D721Med (cell line): ENCODE results near the gene PALM2AKAP2.

Experiments
- DNase-seq: peaks from one replicate; pipeline ENCODE4 v3.0.0; 2011; ENCODE audit warnings: low spot score; ENCODE audit not compliant: insufficient read length
- FAIRE-seq: peaks from 2 replicates; lab custom pipeline; 2011; peaks lifted over from hg19 to GRCh38; lab: Jason Lieb, UNC
- TF ChIP-seq, protein P1 (sequence below): IDR thresholded peaks from 2 replicates; pipeline ENCODE4 v1.5.1; 2012; ENCODE audit warnings: mild to moderate bottlenecking, control low read depth; ENCODE audit not compliant: insufficient read depth; ENCODE audit errors: missing control alignments

PALM2AKAP2 gene

DNA sequence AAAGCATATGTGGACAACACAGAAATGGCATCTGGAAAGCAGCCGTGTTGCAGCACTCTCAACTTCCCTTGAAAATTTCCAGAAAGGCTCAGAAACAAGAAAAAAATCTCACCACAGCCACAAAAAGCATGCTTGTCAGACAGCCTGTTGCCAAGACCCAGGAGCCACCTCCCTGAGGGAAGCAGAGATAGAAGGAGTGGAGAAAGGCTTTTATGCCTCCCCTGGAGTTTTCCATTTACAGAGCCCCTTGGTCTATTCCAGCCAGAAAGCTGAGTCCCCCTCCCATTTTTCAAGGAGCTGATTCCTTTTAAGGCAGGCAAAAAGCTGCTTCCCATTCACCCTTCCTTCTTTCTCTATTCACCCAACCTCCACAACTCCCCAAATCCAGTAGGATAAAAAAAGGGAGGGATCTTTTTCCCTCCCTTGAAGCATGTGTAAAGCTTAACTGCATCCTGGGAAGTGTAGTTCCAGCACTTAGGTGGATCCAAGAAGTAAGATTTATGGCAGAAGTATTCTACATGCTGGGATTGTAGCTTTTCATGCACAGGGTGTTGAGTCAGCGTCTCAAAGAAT, 37.1 kb upstream of the PALM2AKAP2 start:
- no peak for FAIRE-seq
- TF ChIP-seq, protein P1, sequence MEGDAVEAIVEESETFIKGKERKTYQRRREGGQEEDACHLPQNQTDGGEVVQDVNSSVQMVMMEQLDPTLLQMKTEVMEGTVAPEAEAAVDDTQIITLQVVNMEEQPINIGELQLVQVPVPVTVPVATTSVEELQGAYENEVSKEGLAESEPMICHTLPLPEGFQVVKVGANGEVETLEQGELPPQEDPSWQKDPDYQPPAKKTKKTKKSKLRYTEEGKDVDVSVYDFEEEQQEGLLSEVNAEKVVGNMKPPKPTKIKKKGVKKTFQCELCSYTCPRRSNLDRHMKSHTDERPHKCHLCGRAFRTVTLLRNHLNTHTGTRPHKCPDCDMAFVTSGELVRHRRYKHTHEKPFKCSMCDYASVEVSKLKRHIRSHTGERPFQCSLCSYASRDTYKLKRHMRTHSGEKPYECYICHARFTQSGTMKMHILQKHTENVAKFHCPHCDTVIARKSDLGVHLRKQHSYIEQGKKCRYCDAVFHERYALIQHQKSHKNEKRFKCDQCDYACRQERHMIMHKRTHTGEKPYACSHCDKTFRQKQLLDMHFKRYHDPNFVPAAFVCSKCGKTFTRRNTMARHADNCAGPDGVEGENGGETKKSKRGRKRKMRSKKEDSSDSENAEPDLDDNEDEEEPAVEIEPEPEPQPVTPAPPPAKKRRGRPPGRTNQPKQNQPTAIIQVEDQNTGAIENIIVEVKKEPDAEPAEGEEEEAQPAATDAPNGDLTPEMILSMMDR = no peak
- DNase-seq = no peak

DNA sequence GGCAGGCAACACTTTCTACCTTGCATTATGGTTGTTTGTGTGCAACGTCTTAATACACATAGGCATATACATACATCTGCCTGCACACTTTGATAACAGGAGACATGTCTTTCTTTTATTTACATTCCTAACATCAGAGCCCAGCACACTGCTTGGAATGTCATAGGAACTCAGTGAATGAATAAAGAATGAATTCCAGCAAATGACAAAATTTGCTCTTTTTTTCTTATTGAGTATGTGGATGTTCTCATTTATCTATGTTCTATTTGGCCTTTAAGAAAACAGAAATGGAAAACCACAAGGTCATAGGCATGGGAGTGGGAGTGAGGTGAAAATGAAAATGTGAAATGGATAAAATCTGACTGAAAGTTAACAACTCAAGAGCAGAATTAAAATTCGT, 36.3 kb upstream of the PALM2AKAP2 start:
- TF ChIP-seq, protein P1 = no peak
- DNase-seq = no peak
- no peak for FAIRE-seq

DNA sequence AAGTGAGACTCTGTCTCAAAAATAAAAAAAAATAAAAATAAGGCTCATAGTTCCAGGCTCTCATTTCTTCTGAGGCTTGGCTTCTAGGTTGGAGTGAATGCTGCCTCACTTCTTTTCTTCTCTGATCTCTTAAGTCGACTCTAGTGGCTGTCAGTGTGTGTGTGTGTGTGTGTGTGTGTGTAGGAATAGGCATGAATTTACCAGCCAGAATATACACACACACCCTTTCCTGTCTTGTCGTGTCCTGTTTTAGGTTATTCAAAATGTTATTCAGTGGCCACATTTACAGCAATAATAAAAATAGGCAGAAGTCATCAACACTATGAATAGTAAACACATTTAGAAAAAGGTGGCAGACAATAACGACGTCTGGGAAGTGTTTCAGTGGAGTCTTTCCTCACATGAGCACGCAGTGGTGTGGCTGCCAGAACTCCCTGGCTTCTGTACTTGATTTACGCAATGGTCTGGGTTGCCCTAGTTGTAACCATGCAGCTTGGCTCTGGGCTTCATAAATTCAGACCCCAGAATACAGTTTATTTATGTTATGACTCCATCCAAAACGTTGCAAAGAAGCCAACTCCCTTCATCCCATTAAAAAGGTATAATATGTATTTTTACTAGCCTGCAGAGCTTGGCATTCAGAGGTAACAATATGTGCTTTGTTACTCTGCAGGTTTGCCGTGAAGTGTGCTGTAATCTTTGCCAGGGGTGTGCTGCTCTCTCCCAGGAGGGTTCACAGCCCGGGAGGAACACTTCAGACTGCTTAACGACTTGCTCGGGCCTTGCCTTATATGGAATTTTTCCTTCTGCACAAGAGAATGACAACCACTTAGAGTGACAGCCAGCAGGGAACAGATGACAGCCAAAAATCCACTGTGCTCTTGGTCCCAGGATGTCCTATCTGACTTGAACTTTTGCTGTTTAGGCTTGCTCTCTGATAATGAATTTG, 34.4 kb upstream of the PALM2AKAP2 start:
- FAIRE-seq (no peak), DNase-seq (no peak)
- TF ChIP-seq, protein P1 = no peak

DNA sequence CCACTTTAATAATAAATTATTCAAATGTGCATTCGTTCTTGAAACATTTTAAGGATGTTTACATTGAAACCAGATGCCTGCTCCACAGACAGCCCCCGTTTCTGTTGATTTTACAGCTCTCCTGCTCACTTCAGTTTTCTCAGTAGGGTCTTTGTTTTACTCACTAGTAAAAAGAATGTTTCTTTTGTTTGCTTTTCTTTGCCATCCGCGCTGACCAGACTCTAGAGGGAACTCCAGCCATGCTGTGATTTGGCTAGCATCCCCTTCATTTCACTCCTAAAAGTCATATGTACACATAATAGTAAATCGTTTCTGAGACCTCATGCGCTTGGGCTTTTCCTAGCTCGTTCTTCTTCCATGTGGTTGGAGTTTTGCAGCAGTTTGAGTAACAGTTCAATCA, 28.7 kb upstream of the PALM2AKAP2 start:
- no peak for DNase-seq

DNA sequence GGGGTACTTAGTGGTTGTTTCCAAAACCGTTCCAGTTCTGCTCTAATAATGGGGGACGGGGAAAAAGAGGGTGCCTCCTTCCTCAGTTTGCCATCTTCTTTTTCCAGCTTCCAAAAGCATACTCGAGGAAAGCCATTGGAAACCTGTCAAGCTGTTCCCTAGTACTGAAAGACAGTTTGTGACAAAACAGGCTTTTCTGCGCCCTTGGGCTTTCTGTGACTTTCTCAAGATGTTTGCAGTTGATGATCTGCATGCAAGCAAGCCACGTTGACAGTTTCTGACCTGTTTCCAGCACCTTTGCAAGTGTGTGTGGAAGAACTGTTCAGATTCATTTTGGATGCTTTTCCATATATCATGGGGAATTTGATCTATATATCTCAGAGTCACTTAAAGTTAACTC, 26.7 kb upstream of the PALM2AKAP2 start:
- TF ChIP-seq, protein P1 = no peak
- no peak for DNase-seq
- FAIRE-seq = no peak

More for the DNA sequence above, 28.7 kb upstream of the PALM2AKAP2 start:
- TF ChIP-seq, protein P1 = no peak
- no peak for FAIRE-seq

DNA sequence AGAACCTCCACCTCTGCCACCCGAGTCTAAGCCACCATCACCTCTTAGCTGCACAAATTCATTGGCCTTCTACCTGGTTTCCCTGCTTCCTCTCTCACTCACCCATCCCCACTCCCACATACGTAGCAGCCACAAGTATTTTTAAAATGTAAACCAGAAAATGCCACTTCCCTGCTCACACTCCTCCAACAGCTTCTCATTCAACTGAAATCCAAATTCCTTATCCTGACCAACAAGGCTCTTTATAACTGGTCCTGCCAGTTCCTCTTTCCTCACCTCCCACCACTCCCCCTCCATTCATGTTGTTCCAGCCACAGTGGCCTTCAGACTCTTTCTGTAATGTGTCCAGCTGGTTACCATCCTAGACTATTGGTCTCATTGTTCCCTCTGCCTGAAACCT, 25.0 kb upstream of the PALM2AKAP2 start:
- DNase-seq (no peak), FAIRE-seq (no peak)
- TF ChIP-seq, protein P1 = no peak
